22Rv1 (cell line): Measurements from ENCODE around the gene OR5K3.

Experiments
- ZFX ChIP-seq: fragments of 450-650 bp; IDR thresholded peaks from 2 replicates; pipeline ENCODE4 v1.6.1; 2017; ENCODE audit warnings: antibody characterized with exemption, borderline replicate concordance
- TF ChIP-seq, protein P1 (sequence below): fragments of 450-650 bp; IDR thresholded peaks from 2 replicates; pipeline ENCODE4 v1.5.1; 2017; ENCODE audit warnings: mild to moderate bottlenecking

DNA sequence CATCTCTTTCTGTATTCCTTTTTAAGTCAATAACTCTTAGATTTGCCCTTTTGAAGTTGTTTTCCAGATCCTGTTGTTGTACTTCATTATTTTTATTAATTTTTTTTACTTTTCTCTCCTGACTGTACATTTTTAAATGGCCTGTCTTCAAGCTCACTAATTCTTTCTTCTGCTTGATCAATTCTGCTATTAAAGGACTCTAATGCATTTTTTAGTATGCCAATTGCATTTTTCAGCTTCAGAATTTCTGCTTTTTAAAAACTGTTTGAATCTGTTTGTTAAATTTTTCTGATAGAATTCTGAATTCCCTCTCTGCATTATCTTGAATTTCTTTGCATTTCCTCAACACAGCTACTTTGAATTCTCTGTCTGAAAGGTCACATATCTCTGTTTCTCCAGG lies 31.2 kb upstream of the OR5K3 start:
- TF ChIP-seq, protein P1, sequence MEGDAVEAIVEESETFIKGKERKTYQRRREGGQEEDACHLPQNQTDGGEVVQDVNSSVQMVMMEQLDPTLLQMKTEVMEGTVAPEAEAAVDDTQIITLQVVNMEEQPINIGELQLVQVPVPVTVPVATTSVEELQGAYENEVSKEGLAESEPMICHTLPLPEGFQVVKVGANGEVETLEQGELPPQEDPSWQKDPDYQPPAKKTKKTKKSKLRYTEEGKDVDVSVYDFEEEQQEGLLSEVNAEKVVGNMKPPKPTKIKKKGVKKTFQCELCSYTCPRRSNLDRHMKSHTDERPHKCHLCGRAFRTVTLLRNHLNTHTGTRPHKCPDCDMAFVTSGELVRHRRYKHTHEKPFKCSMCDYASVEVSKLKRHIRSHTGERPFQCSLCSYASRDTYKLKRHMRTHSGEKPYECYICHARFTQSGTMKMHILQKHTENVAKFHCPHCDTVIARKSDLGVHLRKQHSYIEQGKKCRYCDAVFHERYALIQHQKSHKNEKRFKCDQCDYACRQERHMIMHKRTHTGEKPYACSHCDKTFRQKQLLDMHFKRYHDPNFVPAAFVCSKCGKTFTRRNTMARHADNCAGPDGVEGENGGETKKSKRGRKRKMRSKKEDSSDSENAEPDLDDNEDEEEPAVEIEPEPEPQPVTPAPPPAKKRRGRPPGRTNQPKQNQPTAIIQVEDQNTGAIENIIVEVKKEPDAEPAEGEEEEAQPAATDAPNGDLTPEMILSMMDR = no peak
- no peak for TF ChIP-seq ZFX
